RWPE1 (cell line): ENCODE data around the gene DNAH10.

Source experiments
- CTCF ChIA-PET: fragments of 350-600 bp; sonication (Branson Sonifier 250); formaldehyde crosslinking; extraction: SDS; loops from one replicate; lab custom pipeline; 2021; lab: Yijun Ruan, JAX
- POLR2A ChIA-PET: fragments of 400-600 bp; formaldehyde crosslinking; extraction: SDS; loops from one replicate; lab custom pipeline; 2020; ENCODE audit warnings: antibody characterized with exemption; ENCODE audit not compliant: low non-redundant PET; lab: Yijun Ruan, JAX
- DNase-seq: peaks from one replicate; pipeline ENCODE4 v3.0.0; 2012; ENCODE audit warnings: low spot score
- H3K27ac ChIP-seq: fragments of 450-650 bp; 2 replicates; pipeline ENCODE4 v1.5.1; 2017
- CTCF ChIP-seq: fragments of 450-650 bp; conservative IDR thresholded peaks from 2 replicates; pipeline ENCODE4 v1.5.1; 2017; ENCODE audit warnings: low read depth, mild to moderate bottlenecking

DNAH10 gene

DNA sequence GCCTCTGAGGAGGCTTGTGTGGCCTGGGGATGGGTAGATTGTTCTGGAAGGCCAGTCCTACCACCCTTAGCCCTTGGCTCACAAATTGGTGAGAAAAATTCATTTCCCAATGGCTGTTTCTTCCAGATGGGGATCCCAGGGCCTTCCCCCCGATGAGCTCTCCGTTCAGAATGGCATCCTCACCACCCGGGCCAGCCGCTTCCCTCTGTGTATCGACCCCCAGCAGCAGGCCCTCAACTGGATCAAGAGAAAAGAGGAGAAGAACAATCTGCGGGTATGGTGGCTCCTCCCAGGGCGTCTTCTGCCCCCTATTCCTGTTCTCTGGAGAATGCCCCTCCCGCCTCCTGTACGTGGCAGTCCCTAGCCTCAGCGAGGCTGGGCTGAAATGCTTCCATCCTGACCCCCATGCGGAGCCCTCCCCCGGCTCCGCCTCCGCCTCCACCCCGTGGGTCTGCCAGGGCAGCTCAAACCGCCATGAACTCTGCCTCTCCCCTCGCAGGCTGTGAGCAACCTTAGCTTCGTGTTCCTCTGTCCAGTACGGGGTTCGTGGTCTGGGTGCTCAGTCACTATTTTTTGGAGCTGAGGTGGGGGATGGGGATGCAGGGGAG is 152.7 kb downstream of the DNAH10 start:
- CTCF ChIA-PET = no interaction called here
- TF ChIP-seq CTCF = no peak
- H3K27ac ChIP-seq = no peak overlapping the region
- POLR2A ChIA-PET = no interaction called here
- DNase-seq = no peak

- TF ChIP-seq CTCF = no peak
- CTCF ChIA-PET = interaction anchor here (0.6 to 2.1 kb wide), 2 partner anchors 11 to 221 kb away, joined by 5 to 9 read pairs; no protein-coding TSS in a partner anchor
- POLR2A ChIA-PET = no interaction called here
- H3K27ac ChIP-seq = no peak overlapping the region
- peak; percentile 64 for DNase-seq
These were observed 154.6 kb downstream of the DNAH10 start for GRCh38 chr12:123916729-123917128.

DNA sequence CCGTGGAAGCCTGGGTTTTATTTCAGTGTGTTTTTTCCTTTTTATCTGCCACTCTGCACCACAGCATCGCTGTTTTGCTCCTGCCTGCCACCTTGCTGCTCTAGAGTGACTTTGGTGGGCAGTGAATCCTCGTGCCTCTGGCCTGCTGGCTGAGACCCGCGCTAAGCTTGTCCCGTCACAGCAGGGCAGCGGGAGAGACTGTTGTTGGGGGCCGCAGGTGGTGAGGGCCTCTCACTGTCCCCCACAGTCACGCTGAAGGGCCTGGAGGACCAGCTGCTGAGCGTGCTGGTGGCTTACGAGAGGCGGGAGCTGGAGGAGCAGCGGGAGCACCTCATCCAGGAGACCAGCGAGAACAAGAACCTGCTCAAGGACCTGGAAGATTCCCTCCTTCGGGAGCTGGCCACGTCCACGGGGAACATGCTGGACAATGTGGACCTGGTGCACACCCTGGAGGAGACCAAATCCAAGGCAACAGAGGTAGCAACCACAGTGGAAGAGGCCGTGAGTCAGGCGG is 155.3 kb downstream of the DNAH10 start:
- H3K27ac ChIP-seq = no peak overlapping the region
- CTCF ChIA-PET = interaction anchor here (2.1 kb wide), 1 partner anchor 12 kb away, joined by 9 read pairs; no protein-coding TSS in a partner anchor
- DNase-seq = no peak
- TF ChIP-seq CTCF = no peak
- POLR2A ChIA-PET = no interaction called here

DNA sequence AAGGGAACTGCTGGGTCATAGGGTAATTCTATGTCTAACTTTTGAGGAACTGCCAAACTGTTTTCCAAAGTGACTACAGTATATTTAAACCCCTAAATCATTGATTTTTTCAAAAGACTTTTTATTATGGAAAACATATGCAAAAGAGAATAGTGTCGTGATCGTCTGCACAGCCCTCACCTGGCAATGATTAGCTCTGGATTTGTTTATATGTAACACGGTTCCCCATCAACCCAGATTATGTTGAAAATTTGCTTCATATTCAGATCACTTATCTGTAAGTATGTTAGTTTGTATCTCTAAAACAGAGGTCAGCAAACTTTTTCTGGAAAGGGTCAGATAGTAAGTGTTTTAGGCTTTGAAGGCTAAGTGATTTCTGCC is 157.9 kb downstream of the DNAH10 start:
- POLR2A ChIA-PET = no interaction called here
- DNase-seq = no peak
- TF ChIP-seq CTCF = no peak
- CTCF ChIA-PET = no interaction called here
- H3K27ac ChIP-seq = no peak overlapping the region

DNA sequence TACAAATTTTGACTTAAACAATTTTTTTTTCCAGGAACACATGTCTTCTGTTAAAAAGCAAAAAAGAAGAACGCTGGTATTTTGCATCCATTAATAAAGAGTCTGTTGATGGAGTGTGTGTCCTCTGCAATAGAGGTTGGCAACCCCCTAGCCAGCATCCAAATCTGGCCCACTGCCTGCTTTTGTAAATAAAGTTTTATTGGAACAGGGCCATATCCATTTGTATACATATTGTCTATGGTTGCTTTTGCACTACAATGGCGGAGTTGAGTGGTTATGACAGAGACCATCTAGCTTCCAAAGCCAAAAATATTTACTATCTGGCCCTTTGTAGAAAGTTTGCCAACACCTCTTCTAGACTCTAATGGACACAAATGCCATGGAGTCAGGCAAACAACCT is 160.9 kb downstream of the DNAH10 start:
- ChIA-PET CTCF (interaction anchor here (0.6 kb wide), 1 partner anchor 18 kb away, joined by 3 read pairs; no protein-coding TSS in a partner anchor), POLR2A (no interaction called here)
- no peak for TF ChIP-seq CTCF
- DNase-seq = no peak
- H3K27ac ChIP-seq = no peak overlapping the region

GRCh38 chr12:123923927-123924326 is 161.8 kb downstream of the DNAH10 start:
- CTCF ChIA-PET = no interaction called here
- no peak for DNase-seq
- POLR2A ChIA-PET = interaction anchor here (0.5 kb wide), 1 partner anchor 1252 kb away, joined by 3 read pairs; no protein-coding TSS in a partner anchor
- H3K27ac ChIP-seq = no peak overlapping the region
- no peak for TF ChIP-seq CTCF
